HCT116 (cell line): ENCODE measurements around the gene RAVER1. TPM values are rescaled to one million over a fixed set of nuclear protein-coding genes. Genes with fewer than 3 reads are reported as not detected.
"Not testable (repeated sequence)": the region's sequence is repeated elsewhere in the genome, so short reads cannot be mapped to it uniquely, and the experiment has no call there.

Experiments used
- ATAC-seq: fragments of 200-7000 bp; cut with Tn5 transposase; 2 replicates; pipeline ENCODE4 v1.9.1; 2020; ENCODE audit warnings: mild to moderate bottlenecking, moderate library complexity
- BruUV-seq: library from RNA; stranded (reverse); fragments of 400-500 nt; replicated peaks from 2 replicates; lab custom pipeline; 2021; lab: Mats Ljungman, UMichigan
- CTCF ChIA-PET: fragments of 300-600 bp; sonication (Branson Sonifier 250); formaldehyde crosslinking; loops from one replicate; lab custom pipeline; 2021; ENCODE audit warnings: antibody characterized with exemption; lab: Charles Lee
- POLR2A ChIA-PET: fragments of 300-600, 350-600 bp; sonication (Branson Sonifier 250); formaldehyde crosslinking; loops from one replicate; lab custom pipeline; 2021; ENCODE audit warnings: antibody characterized with exemption; lab: Charles Lee
- RAD21 ChIA-PET, 2 experiments: fragments of 300-600 bp; sonication (Branson Sonifier 250); formaldehyde crosslinking; loops; one replicate each; lab custom pipeline; 2023; ENCODE audit warnings: low total read pairs in 2 of 2; ENCODE audit not compliant: uncharacterized antibody in 2 of 2, unreplicated experiment in 2 of 2, low non-redundant PET in 1 of 2; lab: Charles Lee
- DNase-seq: peaks from one replicate; pipeline ENCODE4 v3.0.0-alpha.2; 2010; ENCODE audit warnings: low read depth, low spot score
- H2AFZ ChIP-seq: fragments of 200-600 bp; shearing (Covaris generic), sonication (generic); 2 replicates; pipeline ENCODE4 v1.6.1; 2017; ENCODE audit warnings: low read depth, mixed run types, mixed read lengths, antibody characterized with exemption, low read length; ENCODE audit not compliant: poor library complexity, severe bottlenecking
- H3K27ac ChIP-seq: 2 replicates; pipeline ENCODE4 v1.5.1; 2012; ENCODE audit warnings: low read depth, low read length
- H3K27me3 ChIP-seq: fragments of 200-600 bp; sonication (generic); 2 replicates; pipeline ENCODE4 v1.6.1; 2016; ENCODE audit warnings: mixed run types, low read length, mixed read lengths; ENCODE audit not compliant: insufficient read depth
- H3K36me3 ChIP-seq, 2 experiments: fragments of 200-500 bp in 1 of 2; fragments of 200-600 bp in 1 of 2; sonication (Bioruptor generic) in 1 of 2; sonication (generic) in 1 of 2; 2 replicates each; pipeline versions ENCODE4 v1.5.1 to v1.6.1; 2014 to 2016; ENCODE audit warnings: low read length in 2 of 2, inconsistent platforms in 1 of 2, mixed read lengths in 1 of 2, mixed run types in 1 of 2; ENCODE audit not compliant: insufficient read depth in 2 of 2, control insufficient read depth in 1 of 2
- H3K4me1 ChIP-seq, 2 experiments: fragments of 200-600 bp in 1 of 2; sonication (generic) in 1 of 2; 2 replicates each; pipeline versions ENCODE4 v1.5.1 to v1.6.1; 2012 to 2017; ENCODE audit warnings: low read length in 2 of 2, inconsistent platforms in 1 of 2, mild to moderate bottlenecking in 1 of 2, mixed read lengths in 1 of 2, mixed run types in 1 of 2, moderate library complexity in 1 of 2; ENCODE audit not compliant: insufficient read depth in 2 of 2, control insufficient read depth in 1 of 2
- H3K4me2 ChIP-seq: fragments of 200-600 bp; sonication (generic); 2 replicates; pipeline ENCODE4 v1.6.1; 2017; ENCODE audit warnings: mixed run types, low read length, mixed read lengths
- H3K4me3 ChIP-seq, 2 experiments: fragments of 200-600 bp in 1 of 2; sonication (generic) in 1 of 2; replicated peaks in 1 of 2; 2 replicates each; pipeline ENCODE4 v1.5.1; 2011 to 2016; ENCODE audit warnings: low read length in 2 of 2, control low read depth in 1 of 2, low read depth in 1 of 2, mild to moderate bottlenecking in 1 of 2, mixed read lengths in 1 of 2, mixed run types in 1 of 2
- H3K79me2 ChIP-seq: fragments of 200-600 bp; sonication (generic); 2 replicates; pipeline ENCODE4 v1.6.1; 2017; ENCODE audit warnings: mild to moderate bottlenecking, mixed run types, low read length, moderate library complexity, mixed read lengths; ENCODE audit not compliant: insufficient read depth
- H3K9ac ChIP-seq: fragments of 200-600 bp; sonication (generic); 2 replicates; pipeline ENCODE4 v1.6.1; 2016; ENCODE audit warnings: low read length, mixed read lengths
- H3K9me2 ChIP-seq: fragments of 200-600 bp; sonication (generic), shearing (Covaris generic); 2 replicates; pipeline ENCODE4 v1.6.1; 2017; ENCODE audit warnings: mixed run types, mild to moderate bottlenecking, moderate library complexity; ENCODE audit not compliant: insufficient read depth
- H3K9me3 ChIP-seq, 2 experiments: fragments of 200-500 bp in 1 of 2; fragments of 200-600 bp in 1 of 2; sonication (Bioruptor generic) in 1 of 2; sonication (generic) in 1 of 2; 2 replicates each; pipeline ENCODE4 v1.6.1; 2014 to 2017; ENCODE audit warnings: low read length in 2 of 2, mixed read lengths in 2 of 2, inconsistent platforms in 1 of 2, low read depth in 1 of 2, mild to moderate bottlenecking in 1 of 2, mixed run types in 1 of 2, moderate library complexity in 1 of 2; ENCODE audit not compliant: control insufficient read depth in 1 of 2, insufficient read depth in 1 of 2
- H4K20me1 ChIP-seq: fragments of 200-600 bp; sonication (generic), shearing (Covaris generic); 2 replicates; pipeline ENCODE4 v1.6.1; 2017; ENCODE audit warnings: mixed run types, mild to moderate bottlenecking, moderate library complexity; ENCODE audit not compliant: insufficient read depth
- CBX3 ChIP-seq: IDR thresholded peaks from 2 replicates; pipeline ENCODE4 v1.6.1; 2012; ENCODE audit warnings: low read depth
- EGR1 ChIP-seq: IDR thresholded peaks from 2 replicates; pipeline ENCODE4 v1.6.1; 2012; ENCODE audit warnings: low read depth
- EZH2 ChIP-seq: fragments of 200-600 bp; sonication (generic); IDR thresholded peaks from 2 replicates; pipeline ENCODE4 v1.6.1; 2017; ENCODE audit warnings: antibody characterized with exemption, mixed run types
- FOSL1 ChIP-seq: IDR thresholded peaks from 2 replicates; pipeline ENCODE4 v1.6.1; 2012; ENCODE audit warnings: low read depth
- POLR2A ChIP-seq: IDR thresholded peaks from 2 replicates; pipeline ENCODE4 v1.7.0; 2011; ENCODE audit warnings: borderline replicate concordance; ENCODE audit not compliant: insufficient read depth, insufficient read length; ENCODE audit errors: extremely low read depth
- RAD21 ChIP-seq: IDR thresholded peaks from 2 replicates; pipeline ENCODE4 v1.6.1; 2012; ENCODE audit warnings: low read depth, mild to moderate bottlenecking
- TCF7L2 ChIP-seq: IDR thresholded peaks from 2 replicates; pipeline ENCODE4 v1.7.0; 2011; ENCODE audit warnings: borderline replicate concordance, inconsistent platforms; ENCODE audit not compliant: insufficient read depth, insufficient read length; ENCODE audit errors: extremely low read depth
- YY1 ChIP-seq: IDR thresholded peaks from 2 replicates; pipeline ENCODE4 v1.6.1; 2011; ENCODE audit warnings: low read length, low read depth, moderate library complexity, mild to moderate bottlenecking; ENCODE audit not compliant: insufficient replicate concordance; ENCODE audit errors: extremely low read depth
- ZFX ChIP-seq: fragments of 450-650 bp; IDR thresholded peaks from 2 replicates; pipeline ENCODE4 v1.6.1; 2017
- ZNF274 ChIP-seq: fragments of 200-500 bp; sonication (Bioruptor generic); IDR thresholded peaks from 2 replicates; pipeline ENCODE4 v1.6.1; 2014; ENCODE audit warnings: mild to moderate bottlenecking, low read depth, low read length, inconsistent platforms
- intact Hi-C: fragments of 100-400 bp; cut with micrococcal nuclease; formaldehyde crosslinking; loops from 2 replicates; pipeline ENCODE4 v1.10.0; 2022
- total RNA-seq: library from RNA; stranded (reverse); gene quantifications from one replicate; pipeline ENCODE4 v1.2.1, GENCODE V29; 2021; ENCODE audit not compliant: unreplicated experiment
- TF ChIP-seq, protein P1 (sequence below), 3 experiments: fragments of 200-600 bp in 1 of 3; sonication (generic) in 1 of 3; IDR thresholded peaks in 2 of 3; conservative IDR thresholded peaks in 1 of 3; 2 replicates each; pipeline ENCODE4 v1.5.1; 2012 to 2017; ENCODE audit warnings: low read depth in 2 of 3, low read length in 2 of 3, antibody characterized with exemption in 1 of 3, borderline replicate concordance in 1 of 3, control low read depth in 1 of 3, mild to moderate bottlenecking in 1 of 3, mixed read lengths in 1 of 3, mixed run types in 1 of 3, moderate library complexity in 1 of 3; ENCODE audit not compliant: insufficient read depth in 1 of 3
- TF ChIP-seq, protein P2 (sequence below): IDR thresholded peaks from 2 replicates; pipeline ENCODE4 v1.6.1; 2012
- TF ChIP-seq, protein P3 (sequence below): IDR thresholded peaks from 2 replicates; pipeline ENCODE4 v1.6.1; 2012

RAVER1 gene
- total RNA-seq, 1 experiment from 2014 or later: 71.0 TPM

DNA sequence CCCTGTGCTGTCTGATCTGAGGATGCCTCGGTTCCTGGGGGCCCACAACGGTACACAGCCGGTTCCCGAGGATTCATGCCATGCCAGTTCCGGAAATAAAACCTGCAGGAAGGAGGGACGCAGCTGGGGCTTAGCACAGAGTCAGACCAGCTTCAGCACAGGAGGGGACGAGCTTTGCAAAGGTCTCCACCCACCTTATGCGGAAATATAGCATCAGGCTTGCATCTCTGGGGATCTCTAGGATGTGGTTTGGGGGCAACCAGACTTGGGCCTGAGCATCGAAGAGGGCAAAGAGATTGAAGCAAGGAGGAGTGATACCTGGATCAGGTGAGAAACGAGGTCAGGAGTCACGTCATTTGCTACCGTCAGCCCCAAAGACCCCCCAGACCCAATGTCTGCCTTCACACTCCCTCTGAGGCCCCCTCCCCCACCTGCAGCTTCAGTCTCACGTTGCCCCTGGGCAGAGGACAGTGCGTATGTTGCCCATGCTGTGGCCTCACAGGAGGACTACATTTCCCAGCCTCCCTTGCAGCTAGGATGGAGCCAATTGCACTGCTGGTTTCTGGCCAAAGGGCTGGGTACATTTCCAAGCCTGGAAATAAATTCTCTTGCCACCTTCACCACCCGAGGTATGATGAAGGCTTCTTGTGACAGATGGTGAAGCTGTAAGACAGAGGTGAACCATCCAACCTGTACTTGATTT, 34.9 kb upstream of the RAVER1 start (continued):
- TF ChIP-seq, protein P1, sequence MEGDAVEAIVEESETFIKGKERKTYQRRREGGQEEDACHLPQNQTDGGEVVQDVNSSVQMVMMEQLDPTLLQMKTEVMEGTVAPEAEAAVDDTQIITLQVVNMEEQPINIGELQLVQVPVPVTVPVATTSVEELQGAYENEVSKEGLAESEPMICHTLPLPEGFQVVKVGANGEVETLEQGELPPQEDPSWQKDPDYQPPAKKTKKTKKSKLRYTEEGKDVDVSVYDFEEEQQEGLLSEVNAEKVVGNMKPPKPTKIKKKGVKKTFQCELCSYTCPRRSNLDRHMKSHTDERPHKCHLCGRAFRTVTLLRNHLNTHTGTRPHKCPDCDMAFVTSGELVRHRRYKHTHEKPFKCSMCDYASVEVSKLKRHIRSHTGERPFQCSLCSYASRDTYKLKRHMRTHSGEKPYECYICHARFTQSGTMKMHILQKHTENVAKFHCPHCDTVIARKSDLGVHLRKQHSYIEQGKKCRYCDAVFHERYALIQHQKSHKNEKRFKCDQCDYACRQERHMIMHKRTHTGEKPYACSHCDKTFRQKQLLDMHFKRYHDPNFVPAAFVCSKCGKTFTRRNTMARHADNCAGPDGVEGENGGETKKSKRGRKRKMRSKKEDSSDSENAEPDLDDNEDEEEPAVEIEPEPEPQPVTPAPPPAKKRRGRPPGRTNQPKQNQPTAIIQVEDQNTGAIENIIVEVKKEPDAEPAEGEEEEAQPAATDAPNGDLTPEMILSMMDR (IDR thresholded peaks at IDR 0.05 in 2 of 3, conservative IDR thresholded peaks at IDR 0.05 in 1 of 3; ENCODE audit: borderline replicate concordance in 1 of 3, insufficient read depth in 1 of 3, low read depth in 2 of 3, low read length in 2 of 3): no peak
- TF ChIP-seq ZFX: no peak
- no peak for TF ChIP-seq FOSL1

DNA sequence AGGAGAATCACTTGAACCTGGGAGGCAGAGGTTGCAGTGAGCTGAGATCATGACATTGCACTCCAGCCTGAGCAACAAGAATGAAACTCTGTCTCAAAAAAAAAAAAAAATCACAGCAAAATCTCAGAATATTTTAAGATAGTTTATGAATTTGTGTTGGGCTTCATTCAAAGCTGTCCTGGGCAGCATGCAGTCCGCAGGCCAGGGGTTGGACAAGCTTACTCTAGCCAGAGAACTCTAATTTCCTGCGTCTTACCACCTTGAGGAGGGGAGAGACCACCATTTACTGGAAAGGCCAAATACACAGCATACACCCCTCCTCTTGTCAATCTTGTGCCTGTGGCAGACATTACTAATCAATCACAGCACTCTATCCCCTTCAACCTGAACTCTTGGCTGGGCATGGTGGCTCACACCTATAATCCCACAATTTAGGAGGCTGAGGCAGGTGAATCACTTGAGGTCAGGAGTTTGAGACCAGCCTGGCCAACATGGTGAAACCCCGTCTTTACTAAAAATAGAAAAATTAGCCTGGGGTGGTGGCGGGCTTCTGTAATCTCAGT, 33.7 kb upstream of the RAVER1 start:
- H3K4me2 ChIP-seq, H3K27me3 ChIP-seq, H2AFZ ChIP-seq, RAD21 ChIA-PET, H3K27ac ChIP-seq, H3K9me2 ChIP-seq, ATAC-seq, H3K4me1 ChIP-seq, H3K9ac ChIP-seq, DNase-seq, BruUV-seq, POLR2A ChIA-PET, H4K20me1 ChIP-seq, intact Hi-C loops, CTCF ChIA-PET, H3K79me2 ChIP-seq, H3K9me3 ChIP-seq, H3K4me3 ChIP-seq: not testable (repeated sequence)
- H3K36me3 ChIP-seq: peaks cover 13 to 18% of the 10 kb centered on the region in 2 experiments; a peak in 3 of 4 replicates

DNA sequence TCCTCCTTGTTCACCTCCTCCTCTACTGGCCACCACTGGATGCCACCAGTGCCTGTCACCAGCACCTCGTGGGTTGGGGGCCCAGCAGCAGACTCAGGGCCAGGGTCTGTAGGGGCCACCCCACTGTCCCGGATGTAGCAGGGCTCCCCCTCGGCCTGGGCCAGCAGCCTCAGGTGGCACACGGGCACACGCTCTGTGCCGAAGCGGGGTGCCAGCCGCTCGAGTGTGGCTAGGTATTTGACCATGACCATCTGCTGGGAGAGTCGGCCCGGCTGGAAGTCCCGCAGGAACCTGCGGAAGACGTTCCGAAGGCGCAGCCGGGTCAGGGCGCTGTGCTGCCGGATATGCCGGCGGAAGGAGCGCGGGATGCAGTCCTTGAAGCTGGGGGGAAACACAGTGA, 32.2 kb upstream of the RAVER1 start:
- H3K4me1 ChIP-seq: no peaks in the 10 kb centered on the region
- no peaks in the 10 kb centered on the region for H3K79me2 ChIP-seq
- peaks cover 0 to 3% of the 10 kb centered on the region in 2 experiments; a peak in 1 of 4 replicates for H3K9me3 ChIP-seq
- peaks cover 17 to 23% of the 10 kb centered on the region in 2 experiments; a peak in 3 of 4 replicates for H3K36me3 ChIP-seq
- no peaks in the 10 kb centered on the region for H3K27me3 ChIP-seq
- H3K9ac ChIP-seq: no peak overlapping the region
- no peaks in the 10 kb centered on the region for H3K9me2 ChIP-seq
- H2AFZ ChIP-seq: no peak overlapping the region
- no peak overlapping the region for H3K27ac ChIP-seq
- RAD21 ChIA-PET: no interaction called here
- intact Hi-C loops: no loop called here
- ATAC-seq: no peak
- POLR2A ChIA-PET: no interaction called here
- BruUV-seq: TSS peak; percentile 44
- CTCF ChIA-PET: no interaction called here
- H4K20me1 ChIP-seq: no peaks in the 10 kb centered on the region
- no peak for DNase-seq
- no peak overlapping the region for H3K4me3 ChIP-seq
- H3K4me2 ChIP-seq: no peak overlapping the region
- TF ChIP-seq ZNF274 (no peak), YY1 (no peak), EZH2 (no peak), TCF7L2 (no peak), EGR1 (no peak), POLR2A (no peak), CBX3 (no peak), RAD21 (no peak)
- TF ChIP-seq, protein P2, sequence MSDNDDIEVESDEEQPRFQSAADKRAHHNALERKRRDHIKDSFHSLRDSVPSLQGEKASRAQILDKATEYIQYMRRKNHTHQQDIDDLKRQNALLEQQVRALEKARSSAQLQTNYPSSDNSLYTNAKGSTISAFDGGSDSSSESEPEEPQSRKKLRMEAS: no peak
- TF ChIP-seq, protein P3, sequence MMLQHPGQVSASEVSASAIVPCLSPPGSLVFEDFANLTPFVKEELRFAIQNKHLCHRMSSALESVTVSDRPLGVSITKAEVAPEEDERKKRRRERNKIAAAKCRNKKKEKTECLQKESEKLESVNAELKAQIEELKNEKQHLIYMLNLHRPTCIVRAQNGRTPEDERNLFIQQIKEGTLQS: no peak
